Activated naive CD8-positive, alpha-beta T cell treated with anti-CD3 and anti-CD28 coated beads for 36 hours (primary cell): Measurements from ENCODE around the gene SLC12A9. TPM values are rescaled to one million over a fixed set of nuclear protein-coding genes. Genes with fewer than 3 reads are reported as not detected.

Experiments used
- DNase-seq: peaks from one replicate; pipeline ENCODE4 v3.0.0; 2021
- H3K27ac Mint-ChIP-seq: one replicate; pipeline ENCODE4 v1.8.0; 2022; ENCODE audit warnings: mild to moderate bottlenecking, moderate library complexity, mixed read lengths
- H3K27me3 Mint-ChIP-seq: one replicate; pipeline ENCODE4 v1.8.0; 2022; ENCODE audit warnings: mild to moderate bottlenecking, mixed read lengths
- H3K36me3 Mint-ChIP-seq: one replicate; pipeline ENCODE4 v1.8.0; 2021; ENCODE audit warnings: mild to moderate bottlenecking, mixed read lengths
- H3K4me1 Mint-ChIP-seq: one replicate; pipeline ENCODE4 v1.8.0; 2021; ENCODE audit warnings: mixed read lengths
- H3K4me3 Mint-ChIP-seq: one replicate; pipeline ENCODE4 v1.8.0; 2022; ENCODE audit warnings: mild to moderate bottlenecking, moderate library complexity, mixed read lengths
- H3K9me3 Mint-ChIP-seq: one replicate; pipeline ENCODE4 v1.8.0; 2022; ENCODE audit warnings: mixed read lengths
- total RNA-seq, 2 experiments: library from RNA; stranded (reverse); gene quantifications; one replicate each; pipeline ENCODE4 v1.2.3, GENCODE V29; 2021

The SLC12A9 gene
- total RNA-seq, 2 experiments from 2014 or later = 13.4 to 14.6 TPM

- Mint-ChIP-seq H3K36me3 (peaks cover 62% of the 10 kb centered on the region), H3K4me3 (no peak overlapping the region), H3K27me3 (no peaks in the 10 kb centered on the region), H3K4me1 (peaks cover 56% of the 10 kb centered on the region), H3K9me3 (no peaks in the 10 kb centered on the region), H3K27ac (no peak overlapping the region)
- DNase-seq = no peak
Observed at GRCh38 chr7:100882201-100882600, 29.7 kb downstream of the SLC12A9 start.

DNA sequence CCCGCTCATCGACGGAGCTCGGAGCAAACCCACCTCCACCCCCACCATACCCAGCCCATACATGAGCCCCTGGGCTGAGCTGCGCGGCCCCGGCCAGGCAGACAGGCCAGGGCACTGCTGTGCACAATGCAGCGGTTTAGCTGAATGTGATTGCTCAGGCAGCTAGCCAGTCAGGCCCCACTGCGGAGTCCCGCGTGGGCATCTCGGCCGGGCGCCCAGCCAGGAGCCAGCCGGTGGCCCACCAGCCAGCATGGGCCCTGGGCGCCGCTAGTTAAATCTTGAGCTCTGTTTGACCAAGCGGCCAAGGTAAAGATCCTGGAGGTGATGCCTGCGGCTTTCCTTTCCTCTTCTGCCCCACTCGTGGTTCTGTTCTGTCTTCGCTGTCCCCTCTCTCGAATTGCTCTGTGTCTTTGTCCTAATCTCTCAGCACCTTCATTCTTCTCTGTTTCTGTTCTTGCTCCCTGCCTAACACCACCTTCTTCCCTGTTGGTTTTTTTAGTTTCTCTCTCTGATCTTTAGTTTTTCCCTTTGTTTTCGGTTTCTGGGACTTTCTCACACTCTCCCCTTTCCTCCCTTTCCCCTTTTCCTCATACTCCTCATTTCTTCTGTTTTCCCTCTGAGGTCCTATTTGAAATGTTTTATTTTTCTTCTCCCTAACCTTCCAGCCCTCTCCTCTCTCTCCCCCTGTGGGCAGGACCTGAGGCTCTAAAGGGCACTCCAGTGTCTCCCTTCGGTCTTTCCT, 30.4 kb downstream of the SLC12A9 start:
- Mint-ChIP-seq H3K9me3 (no peaks in the 10 kb centered on the region), H3K36me3 (peaks cover 65% of the 10 kb centered on the region), H3K27ac (peak overlapping the region; percentile 46), H3K27me3 (no peaks in the 10 kb centered on the region), H3K4me3 (no peak overlapping the region), H3K4me1 (peaks cover 58% of the 10 kb centered on the region)
- DNase-seq = no peak

GRCh38 chr7:100884736-100885439, 32.4 kb downstream of the SLC12A9 start:
- H3K4me1 Mint-ChIP-seq = peaks cover 50% of the 10 kb centered on the region
- H3K36me3 Mint-ChIP-seq = peaks cover 57% of the 10 kb centered on the region
- H3K9me3 Mint-ChIP-seq = no peaks in the 10 kb centered on the region
- no peak for DNase-seq
- no peaks in the 10 kb centered on the region for H3K27me3 Mint-ChIP-seq
- peak overlapping the region; percentile 62 for H3K27ac Mint-ChIP-seq
- H3K4me3 Mint-ChIP-seq = peak overlapping the region; percentile 39

DNA sequence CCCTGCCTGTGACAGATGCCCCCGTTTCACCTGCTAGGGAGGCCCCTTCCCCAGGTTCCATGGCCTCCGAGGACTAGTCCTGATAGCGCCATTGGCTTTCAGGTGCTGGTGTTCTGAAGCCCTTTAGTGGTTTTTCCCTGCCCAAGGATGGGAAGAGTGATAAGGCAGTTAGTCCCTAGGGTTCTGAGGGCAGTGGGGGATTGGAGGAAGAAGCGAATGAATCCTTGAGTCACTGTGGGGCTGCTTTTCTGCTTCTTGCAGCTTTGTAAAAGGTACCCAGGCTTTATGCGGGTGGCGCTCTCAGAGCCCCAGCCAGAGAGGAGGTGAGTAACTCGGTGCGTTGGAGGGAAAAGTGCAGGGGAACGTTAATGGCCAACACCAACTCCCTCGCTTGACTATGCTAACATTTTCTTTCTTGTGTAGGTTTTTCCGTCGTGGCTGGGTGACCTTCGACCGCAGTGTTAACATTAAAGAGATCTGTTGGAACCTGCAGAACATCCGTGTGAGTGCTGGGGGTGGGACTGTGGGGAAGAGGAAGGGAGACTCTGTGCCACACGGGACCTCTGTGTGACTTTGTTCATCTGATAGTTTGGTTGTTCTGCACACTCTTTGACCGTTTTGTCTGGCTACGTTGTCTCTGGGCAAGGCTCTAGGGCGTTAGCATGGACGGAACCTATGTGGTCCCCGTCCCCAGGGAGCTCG, 33.1 kb downstream of the SLC12A9 start:
- Mint-ChIP-seq H3K4me1 (peaks cover 52% of the 10 kb centered on the region), H3K9me3 (no peaks in the 10 kb centered on the region), H3K27ac (peak overlapping the region; percentile 62), H3K36me3 (peaks cover 52% of the 10 kb centered on the region), H3K27me3 (peaks cover 6% of the 10 kb centered on the region), H3K4me3 (no peak overlapping the region)
- no peak for DNase-seq

- H3K4me1 Mint-ChIP-seq = peaks cover 55% of the 10 kb centered on the region
Observed at GRCh38 chr7:100886142-100886935, 33.8 kb downstream of the SLC12A9 start.

DNA sequence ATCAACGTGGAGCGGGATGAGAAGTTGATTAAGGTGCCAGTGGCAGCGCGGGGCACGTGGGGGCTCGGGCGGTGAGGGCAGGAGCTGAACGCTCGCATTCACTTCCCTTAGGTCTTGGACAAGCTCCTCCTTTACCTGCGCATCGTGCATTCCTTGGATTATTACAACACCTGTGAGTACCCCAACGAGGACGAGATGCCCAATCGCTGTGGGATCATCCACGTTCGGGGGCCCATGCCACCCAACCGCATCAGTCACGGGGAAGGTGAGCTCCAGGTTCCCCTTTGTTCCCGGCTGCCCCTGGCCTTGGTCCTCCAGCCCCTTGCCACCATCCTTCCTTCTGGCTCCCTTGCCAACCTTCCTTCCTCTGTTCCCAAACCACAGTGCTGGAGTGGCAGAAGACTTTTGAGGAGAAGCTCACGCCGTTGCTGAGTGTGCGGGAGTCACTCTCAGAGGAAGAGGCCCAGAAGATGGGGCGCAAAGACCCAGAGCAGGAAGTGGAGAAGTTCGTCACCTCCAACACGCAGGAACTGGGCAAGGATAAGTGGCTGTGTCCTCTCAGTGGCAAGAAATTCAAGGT, 34.5 kb downstream of the SLC12A9 start:
- Mint-ChIP-seq H3K9me3 (no peaks in the 10 kb centered on the region), H3K4me3 (peak overlapping the region; percentile 87), H3K27ac (peak overlapping the region; percentile 91), H3K36me3 (peaks cover 43% of the 10 kb centered on the region), H3K4me1 (peaks cover 56% of the 10 kb centered on the region), H3K27me3 (peaks cover 19% of the 10 kb centered on the region)
- no peak for DNase-seq

More at GRCh38 chr7:100886142-100886935, 33.8 kb downstream of the SLC12A9 start:
- H3K36me3 Mint-ChIP-seq = peaks cover 46% of the 10 kb centered on the region
- H3K4me3 Mint-ChIP-seq = peak overlapping the region; percentile 50
- H3K27ac Mint-ChIP-seq = peak overlapping the region; percentile 91
- H3K27me3 Mint-ChIP-seq = peaks cover 12% of the 10 kb centered on the region
- H3K9me3 Mint-ChIP-seq = no peaks in the 10 kb centered on the region
- DNase-seq = no peak

DNA sequence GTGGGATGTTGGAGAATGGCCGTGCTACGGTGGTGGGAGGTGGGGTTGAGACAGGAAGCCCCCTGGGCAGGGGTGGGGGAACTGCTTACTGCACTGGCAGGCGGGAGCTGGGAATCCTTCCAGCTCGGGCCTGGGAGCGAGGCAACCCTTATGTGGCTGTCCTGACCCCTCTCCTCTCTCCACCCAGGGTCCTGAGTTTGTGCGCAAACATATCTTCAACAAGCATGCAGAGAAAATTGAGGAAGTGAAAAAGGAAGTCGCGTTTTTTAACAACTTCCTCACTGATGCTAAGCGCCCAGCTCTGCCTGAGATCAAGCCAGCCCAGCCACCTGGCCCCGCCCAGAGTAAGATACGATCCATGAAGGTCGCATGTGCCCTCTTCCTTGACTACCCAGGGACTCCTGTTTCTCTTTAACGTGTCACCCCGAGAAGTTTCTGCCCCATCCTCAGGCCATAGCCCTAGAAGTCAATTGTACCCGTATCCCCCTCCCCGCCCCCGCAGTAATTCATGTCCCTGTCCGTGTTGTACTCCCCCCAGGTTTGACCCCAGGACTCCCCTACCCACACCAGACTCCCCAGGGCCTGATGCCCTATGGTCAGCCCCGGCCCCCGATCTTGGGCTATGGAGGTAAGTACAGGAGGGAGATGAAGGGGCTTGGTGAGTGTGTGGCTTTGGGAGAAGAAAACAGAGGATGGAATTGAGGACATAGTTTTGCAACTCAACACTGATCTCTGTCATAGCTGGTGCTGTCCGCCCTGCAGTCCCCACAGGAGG, 35.2 kb downstream of the SLC12A9 start:
- no peaks in the 10 kb centered on the region for H3K9me3 Mint-ChIP-seq
- DNase-seq = peak; percentile 61
- H3K4me1 Mint-ChIP-seq = peaks cover 56% of the 10 kb centered on the region
- peak overlapping the region; percentile 87 for H3K4me3 Mint-ChIP-seq
- H3K27ac Mint-ChIP-seq = peak overlapping the region; percentile 91
- H3K27me3 Mint-ChIP-seq = peaks cover 24% of the 10 kb centered on the region
- H3K36me3 Mint-ChIP-seq = peaks cover 43% of the 10 kb centered on the region

DNA sequence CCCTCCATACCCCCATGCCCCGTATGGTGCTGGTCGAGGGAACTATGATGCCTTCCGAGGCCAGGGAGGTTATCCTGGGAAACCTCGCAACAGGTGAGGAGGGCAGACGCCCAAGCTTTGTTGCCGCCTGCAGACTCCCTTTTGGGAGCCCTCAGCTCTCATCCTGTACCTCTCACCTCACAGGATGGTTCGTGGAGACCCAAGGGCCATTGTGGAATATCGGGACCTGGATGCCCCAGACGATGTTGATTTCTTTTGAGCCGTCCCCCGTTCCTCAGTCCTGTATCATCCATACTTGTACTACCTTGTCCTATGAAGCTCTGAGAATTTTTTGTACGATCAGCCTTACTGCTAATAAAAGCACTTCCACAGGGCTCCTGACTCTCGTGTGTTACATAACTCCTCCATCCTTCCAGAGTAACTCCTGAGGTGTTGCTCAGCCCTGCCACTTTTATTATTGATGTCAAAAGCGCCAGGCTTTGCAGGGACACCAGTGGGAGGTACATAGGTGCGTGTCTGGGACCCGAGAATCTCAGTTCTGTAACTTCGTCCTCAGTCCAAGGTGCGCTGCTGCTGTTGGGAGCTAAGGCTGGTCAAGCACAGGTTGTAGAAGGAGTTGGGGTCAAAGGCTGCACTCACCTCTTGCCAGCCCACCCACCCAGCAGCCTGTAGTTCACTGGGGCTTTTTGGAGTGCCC, 35.9 kb downstream of the SLC12A9 start:
- H3K4me1 Mint-ChIP-seq = peaks cover 51% of the 10 kb centered on the region
- DNase-seq = no peak

DNA sequence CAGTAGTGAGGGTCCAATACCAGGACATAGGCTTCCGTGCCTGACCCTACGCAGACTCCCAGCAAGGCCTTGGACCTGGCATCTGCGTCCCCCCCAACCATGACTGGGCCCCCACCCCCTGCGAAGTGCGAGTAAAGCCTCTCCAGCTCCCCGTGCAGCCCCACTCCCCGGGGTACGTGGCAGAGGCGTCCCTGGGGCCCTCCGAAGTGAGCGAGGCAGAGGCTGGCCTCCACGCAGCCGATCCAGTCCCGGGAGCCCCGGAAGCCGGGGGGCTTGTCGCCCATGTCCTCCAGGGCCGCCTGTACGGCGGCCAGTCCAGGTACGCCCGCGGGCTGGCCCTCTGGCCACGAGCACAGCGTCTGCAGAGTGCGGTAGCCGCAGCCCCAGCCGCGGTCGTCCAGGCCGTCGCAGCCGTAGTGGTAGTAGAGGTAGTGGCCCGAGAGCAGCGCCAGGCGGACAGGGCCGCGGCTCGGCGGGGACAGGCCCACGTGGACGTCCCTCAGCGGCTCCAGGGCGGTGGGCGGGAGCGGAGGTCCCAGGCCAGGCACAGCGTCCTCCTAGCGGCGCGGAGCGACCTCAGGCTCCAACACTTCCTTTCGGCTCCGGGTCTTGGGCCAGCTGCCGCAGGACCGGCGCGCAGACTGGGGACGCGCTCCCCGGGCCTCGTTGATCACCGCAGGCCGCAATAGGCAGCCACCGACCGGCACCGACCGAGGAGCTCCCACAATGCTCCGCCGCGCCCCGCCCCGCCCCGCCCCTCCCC, 36.7 kb downstream of the SLC12A9 start, which contains the start of gene UFSP1:
Gene UFSP1 (minus strand): TSS at position 728 of the 763 bp plus-strand sequence. CDS start 444 bp downstream, at position 284.
- no peaks in the 10 kb centered on the region for H3K9me3 Mint-ChIP-seq
- H3K27ac Mint-ChIP-seq = peak within 1 kb of the TSS; percentile 91
- DNase-seq = no peak
- H3K4me3 Mint-ChIP-seq = peak within 1 kb of the TSS; percentile 87
- peaks cover 32% of the 10 kb centered on the region for H3K36me3 Mint-ChIP-seq
- H3K4me1 Mint-ChIP-seq = peaks cover 44% of the 10 kb centered on the region
- peaks cover 33% of the 10 kb centered on the region for H3K27me3 Mint-ChIP-seq

More for the DNA sequence above, 35.9 kb downstream of the SLC12A9 start:
- no peaks in the 10 kb centered on the region for H3K9me3 Mint-ChIP-seq
- peak overlapping the region; percentile 91 for H3K27ac Mint-ChIP-seq
- peaks cover 28% of the 10 kb centered on the region for H3K27me3 Mint-ChIP-seq
- peaks cover 38% of the 10 kb centered on the region for H3K36me3 Mint-ChIP-seq
- peak overlapping the region; percentile 87 for H3K4me3 Mint-ChIP-seq

GRCh38 chr7:100890653-100891567, 38.4 kb downstream of the SLC12A9 start:
- H3K36me3 Mint-ChIP-seq = peaks cover 21% of the 10 kb centered on the region
- DNase-seq = no peak
- H3K4me1 Mint-ChIP-seq = peaks cover 33% of the 10 kb centered on the region
- H3K27ac Mint-ChIP-seq = peak overlapping the region; percentile 74
- peaks cover 37% of the 10 kb centered on the region for H3K27me3 Mint-ChIP-seq
- H3K4me3 Mint-ChIP-seq = peak overlapping the region; percentile 76
- no peaks in the 10 kb centered on the region for H3K9me3 Mint-ChIP-seq

DNA sequence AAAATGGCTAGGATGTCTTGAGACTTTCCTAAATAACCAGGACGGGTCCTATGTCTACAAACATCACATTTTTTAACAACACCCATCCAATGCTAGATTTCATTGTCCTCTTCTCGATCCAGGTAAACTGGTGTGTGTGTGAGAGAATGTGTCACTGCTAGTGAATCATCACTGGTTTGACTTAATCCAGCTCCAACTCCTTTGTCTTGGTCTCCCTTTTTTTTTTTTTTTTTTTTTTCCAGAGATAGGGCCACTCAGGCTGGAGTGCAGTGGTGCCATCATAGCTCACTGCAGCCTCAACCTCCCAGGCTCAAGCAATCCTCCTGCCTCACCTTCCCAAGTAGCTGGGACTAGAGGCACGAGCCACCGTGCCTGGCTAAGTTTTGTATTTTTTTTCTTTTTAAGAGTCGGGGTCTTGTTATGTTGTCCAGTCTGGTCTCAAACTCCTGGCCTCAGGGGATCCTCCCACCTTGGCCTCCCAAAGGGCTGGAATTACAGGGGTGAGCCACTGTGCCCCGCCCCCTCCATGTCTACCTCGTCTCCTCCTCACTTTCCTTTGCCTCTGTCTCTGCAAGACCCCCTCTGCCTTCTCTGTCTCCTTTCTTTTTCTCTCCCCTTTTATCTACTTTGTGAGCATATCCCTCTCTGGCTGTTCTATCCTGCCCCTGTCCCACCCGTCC, 39.2 kb downstream of the SLC12A9 start:
- Mint-ChIP-seq H3K9me3 (no peaks in the 10 kb centered on the region), H3K27ac (no peak overlapping the region), H3K4me1 (peaks cover 32% of the 10 kb centered on the region), H3K4me3 (peak overlapping the region; percentile 62), H3K27me3 (peaks cover 44% of the 10 kb centered on the region), H3K36me3 (peaks cover 21% of the 10 kb centered on the region)
- no peak for DNase-seq
